ENCODE measurements around the gene IFRD1.
A peak's percentile ranks its signal among the peaks of the same experiment; 100 is the strongest.

Gene IFRD1, protein sequence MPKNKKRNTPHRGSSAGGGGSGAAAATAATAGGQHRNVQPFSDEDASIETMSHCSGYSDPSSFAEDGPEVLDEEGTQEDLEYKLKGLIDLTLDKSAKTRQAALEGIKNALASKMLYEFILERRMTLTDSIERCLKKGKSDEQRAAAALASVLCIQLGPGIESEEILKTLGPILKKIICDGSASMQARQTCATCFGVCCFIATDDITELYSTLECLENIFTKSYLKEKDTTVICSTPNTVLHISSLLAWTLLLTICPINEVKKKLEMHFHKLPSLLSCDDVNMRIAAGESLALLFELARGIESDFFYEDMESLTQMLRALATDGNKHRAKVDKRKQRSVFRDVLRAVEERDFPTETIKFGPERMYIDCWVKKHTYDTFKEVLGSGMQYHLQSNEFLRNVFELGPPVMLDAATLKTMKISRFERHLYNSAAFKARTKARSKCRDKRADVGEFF

DNA sequence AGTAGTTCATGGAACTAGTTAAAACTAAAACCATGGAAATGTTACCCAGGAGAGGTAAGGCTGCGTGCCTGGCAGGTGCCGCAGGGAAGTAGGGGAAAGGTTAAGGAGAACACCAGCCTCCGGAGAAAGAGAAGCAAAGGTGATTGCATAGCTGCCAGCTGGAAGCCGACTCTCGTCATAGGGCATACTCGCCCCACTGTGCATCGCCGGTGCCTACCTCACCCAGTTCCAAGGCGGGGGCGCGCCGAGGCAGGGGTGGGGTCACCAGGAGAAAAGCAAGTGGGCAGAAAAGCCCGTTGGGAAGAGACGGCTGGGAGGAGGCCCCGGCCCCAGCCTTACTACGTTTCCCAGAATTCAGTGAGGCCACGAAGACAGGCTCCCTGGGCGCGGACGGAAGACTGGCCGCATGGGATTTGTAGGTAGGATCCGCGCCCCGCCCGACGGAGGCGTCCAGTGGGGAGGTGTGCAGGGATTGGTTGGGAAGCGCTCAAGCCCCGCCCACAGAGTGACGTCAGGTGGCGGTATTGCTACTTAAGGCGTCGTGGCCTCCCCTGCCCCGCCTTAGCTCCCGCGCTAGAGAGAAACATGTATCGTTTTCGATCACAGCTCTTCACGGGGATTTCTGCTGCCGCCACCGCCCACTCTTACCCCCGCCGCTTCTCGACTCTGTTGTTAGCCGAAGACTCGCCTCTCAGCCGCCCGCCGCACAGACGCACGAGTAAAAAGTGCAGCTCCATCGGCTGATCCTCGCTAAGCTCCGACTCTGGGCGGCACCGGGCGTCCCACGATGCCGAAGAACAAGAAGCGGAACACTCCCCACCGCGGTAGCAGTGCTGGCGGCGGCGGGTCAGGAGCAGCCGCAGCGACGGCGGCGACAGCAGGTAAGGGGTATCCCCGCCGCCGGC, at the start of gene IFRD1:
Gene IFRD1 (plus strand): TSS at position 559 of the 905 bp plus-strand sequence. CDS start 229 bp downstream, at position 788.
- DNase-seq = peak; percentile 98 to 99

DNA sequence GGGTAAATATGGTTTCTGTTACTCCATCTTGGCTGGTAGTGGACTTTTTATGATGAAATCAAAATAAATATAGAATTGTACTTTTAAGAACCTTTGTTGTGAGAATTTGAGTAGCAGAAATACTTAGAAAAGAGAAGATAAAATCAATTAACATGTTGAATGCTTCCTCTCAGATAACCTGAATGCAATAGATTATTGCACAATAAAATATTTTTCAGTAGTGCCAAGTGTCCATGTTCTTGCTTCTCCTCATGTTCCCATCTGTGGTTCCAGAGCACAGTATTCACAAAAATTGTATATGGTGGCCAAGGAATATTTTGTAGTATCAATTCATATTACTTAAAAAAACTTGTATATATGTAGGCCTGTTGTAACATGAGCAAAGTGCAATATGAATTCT, 45.9 kb upstream of the IFRD1 start:
- no peak for DNase-seq

DNA sequence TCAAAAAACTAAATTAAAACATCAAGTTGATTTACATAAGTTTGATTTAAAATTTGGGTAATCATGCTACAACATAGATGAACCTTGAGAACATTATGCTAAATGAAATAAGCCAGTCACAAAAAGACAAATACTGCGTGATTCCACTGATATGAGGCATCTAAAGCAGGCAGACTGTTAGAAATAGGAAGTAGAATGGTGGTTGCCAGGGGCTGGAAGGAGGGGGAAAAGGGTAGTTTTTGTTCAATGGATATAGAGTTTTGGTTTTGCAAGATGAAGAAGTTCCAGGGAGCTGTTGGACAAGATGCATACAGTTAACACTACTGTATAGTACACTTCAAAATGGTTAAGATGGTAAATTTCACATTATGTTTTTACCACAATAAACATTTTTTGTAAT, 45.0 kb upstream of the IFRD1 start:
- DNase-seq = no peak

DNA sequence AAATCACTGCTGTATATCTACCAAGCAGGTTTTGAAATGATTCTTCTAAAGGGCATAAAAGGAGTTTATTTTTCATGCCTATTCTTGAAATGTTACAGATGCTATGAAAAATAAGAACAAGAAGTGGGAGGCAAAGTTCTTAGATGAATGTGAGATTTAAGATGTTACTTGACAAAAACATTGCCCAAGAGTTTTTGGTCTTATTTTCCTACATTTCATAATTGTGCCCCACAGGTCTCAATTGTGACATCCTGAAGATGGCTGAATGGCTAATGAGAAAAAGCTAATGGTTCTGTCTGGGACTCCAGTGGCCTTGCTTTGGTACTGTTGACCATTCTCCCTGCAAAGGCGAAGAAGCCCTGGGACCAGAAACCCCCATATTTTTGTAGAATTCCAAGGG, 43.0 kb upstream of the IFRD1 start:
- DNase-seq = no peak

DNA sequence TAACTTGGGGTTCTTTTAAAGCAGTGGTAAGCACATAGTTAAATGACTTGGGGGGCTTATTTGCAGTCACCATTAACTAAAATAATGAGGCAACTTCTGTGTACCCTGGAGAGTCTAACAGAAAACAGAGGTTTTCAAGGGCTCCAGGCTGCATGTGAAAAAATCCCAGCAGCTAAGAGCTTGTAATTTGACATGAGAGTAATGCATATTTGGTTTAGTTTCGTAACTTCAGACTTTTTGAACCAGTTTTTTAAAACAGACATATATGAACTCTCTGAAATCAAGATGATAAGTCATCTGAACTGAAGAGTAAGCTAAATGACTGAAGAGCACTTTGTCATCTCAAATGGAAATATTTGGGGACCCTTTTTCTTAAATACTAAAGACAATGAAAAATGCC, 40.2 kb upstream of the IFRD1 start:
- DNase-seq = no peak

DNA sequence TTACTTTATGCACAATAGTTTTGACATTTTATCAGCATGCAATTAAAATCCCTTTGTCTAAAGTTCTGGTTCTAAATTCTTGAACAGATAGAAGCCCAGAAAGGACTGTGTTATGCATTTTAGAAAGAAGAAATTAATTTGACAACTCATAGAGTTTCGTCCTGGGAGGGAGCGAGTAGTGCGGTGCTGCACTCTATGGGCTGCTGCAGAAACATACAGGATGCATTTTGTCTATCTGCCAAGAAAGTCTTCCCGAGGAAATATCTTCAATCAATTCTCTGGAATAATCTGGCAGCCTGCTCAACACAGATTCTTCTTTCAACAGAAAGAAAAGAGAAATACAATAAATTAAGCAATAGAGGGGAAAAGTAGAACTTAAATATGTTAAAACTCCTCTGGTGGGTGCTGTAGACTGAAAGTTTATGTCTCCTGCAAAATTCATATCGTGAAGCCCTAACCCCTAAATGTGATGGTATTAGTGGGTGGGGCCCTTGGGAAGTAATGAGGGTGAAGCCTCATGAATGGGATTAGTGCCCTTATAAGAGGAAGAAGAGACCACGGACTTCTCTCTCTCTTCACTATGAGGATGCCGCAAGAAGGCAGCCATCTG, 39.0 kb upstream of the IFRD1 start:
- DNase-seq = no peak

DNA sequence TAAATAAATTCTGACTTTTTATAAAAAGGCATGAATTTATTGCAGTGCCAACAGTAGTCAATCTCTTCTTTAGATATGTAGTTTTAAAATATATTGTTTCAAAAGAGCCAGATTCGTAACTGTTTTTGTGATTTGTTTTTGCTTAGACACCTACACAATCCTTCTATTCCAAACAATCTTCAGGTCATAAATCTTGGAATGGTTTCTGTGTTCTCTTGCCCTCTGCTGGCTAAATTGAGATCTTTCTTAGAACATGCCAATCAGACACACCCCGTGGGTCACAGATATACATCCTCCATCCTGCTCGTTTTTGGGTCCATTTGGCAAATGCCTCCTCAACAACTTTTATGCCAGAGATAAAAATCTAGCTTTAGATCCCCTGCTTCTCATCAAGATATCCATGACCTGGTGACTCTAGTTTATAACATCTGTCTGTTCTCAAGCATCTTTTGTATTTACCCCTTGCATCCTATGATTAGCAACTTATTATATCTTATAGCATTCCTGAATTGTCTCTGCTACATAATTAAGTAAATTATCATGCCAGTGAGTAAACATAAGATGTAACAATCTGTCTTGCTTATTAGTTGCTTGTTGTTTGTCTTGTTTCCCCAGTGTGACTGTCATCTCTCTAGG, 35.3 kb upstream of the IFRD1 start:
- DNase-seq = no peak

DNA sequence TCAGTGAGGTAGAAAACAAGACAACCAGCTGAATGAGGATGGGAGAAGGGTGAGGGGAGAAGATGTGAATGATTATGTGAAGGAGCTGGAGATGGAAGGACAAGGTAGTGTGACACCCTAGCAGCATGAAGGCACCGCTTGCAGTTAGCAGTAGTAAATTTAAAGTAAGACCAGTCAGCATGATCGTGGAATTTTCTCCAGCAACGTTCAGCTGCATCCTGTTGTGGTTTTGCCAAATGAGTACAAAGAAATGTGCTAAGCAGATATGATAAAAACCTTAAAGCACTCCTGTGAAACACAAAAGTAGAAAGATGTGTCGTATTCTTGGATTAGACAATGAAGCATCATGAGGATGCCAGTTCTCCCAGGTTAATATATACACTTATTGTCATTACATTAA, 34.1 kb upstream of the IFRD1 start:
- DNase-seq = no peak

DNA sequence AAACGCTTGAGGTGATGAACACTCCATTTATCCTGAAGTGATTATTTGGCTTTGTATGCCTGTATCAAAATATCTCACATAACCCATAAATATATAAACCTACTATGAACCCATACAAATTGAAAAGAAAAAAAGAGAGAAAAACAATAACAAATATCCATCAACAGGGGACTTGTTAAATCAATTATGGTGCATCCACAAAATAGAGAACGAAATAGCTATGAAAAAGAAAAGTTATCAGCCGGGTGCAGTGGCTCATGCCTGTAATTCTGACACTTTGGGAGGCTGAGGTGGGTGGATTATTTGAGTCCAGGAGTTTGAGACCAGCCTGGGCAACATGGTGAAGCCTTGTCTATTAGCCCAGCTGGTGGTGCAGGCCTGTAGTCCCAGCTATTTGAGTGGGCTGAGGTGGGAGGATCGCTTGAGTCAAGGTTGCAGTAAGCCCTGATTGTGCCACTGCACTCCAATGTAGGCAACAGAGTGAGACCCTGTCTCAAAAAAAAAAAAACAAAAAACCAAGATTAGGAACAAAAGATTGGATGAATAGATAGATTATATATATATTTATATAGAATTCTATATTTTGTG, 30.6 kb upstream of the IFRD1 start:
- no peak for DNase-seq

DNA sequence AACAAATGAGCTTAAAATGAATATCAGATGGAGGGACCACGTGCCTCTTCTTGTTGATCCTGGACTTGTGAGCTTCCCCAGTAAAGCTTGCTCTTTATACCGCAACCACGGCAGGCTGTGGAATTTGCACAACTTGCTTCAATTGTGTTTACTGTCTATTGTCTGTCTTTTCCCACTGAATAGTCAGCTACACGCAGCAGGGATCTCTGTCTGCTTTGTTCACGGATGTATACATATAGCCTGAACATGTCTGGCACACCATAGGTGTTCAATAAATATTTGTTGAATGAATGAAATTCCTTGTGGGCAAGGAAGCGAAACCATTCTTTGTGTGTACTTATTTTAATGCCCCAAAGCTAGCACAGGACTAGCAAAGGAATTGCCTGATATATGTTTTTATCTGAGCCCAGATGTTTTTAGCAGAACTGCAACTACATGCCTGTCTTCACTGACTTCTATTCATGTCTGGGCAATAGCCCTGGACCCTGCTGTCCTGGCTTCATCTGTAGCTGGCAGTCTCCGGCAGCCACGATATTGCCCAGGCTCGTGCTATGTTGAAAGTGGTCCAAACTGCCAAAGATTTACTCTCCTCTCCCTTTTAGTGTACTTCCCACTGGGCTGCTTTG, 29.9 kb upstream of the IFRD1 start:
- no peak for DNase-seq

DNA sequence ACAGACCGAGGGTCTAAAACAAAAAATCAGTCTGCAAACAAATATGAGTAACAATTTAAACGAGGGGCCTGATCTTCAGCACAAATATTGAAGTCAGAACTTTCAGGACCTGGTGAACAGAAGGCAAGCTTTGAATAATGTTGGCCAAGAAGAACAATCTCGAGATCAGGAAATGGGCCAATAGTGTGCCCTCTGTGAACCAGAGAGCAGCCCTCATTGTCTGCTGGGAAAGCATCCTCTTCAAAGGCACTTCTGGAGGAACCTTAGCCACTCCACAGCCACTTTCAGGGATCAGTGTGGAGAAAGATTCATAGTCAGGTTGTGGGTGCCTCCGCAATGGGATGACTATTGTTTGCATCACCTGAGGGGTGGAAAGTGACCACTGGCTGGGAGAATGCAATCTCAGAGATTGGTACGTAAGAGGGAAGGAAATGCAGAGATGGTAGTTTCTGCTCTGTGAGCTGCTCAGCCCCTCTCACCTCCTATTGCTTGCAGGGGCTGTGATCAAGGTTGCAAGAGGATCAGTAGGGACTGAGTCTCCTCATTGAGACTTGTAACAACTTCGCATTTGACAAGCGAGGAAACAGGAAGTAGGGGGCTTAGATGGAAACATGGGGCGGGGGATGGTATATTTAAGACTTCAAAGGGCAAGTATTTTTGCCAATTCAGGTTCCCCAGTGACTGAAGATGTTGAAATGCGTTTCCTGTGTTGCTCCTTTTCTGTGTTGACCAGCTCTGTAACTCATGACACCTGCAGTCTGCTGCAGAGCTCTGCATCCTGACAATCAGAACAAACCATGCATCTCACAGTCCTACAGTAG, 28.4 kb upstream of the IFRD1 start:
- DNase-seq = no peak

DNA sequence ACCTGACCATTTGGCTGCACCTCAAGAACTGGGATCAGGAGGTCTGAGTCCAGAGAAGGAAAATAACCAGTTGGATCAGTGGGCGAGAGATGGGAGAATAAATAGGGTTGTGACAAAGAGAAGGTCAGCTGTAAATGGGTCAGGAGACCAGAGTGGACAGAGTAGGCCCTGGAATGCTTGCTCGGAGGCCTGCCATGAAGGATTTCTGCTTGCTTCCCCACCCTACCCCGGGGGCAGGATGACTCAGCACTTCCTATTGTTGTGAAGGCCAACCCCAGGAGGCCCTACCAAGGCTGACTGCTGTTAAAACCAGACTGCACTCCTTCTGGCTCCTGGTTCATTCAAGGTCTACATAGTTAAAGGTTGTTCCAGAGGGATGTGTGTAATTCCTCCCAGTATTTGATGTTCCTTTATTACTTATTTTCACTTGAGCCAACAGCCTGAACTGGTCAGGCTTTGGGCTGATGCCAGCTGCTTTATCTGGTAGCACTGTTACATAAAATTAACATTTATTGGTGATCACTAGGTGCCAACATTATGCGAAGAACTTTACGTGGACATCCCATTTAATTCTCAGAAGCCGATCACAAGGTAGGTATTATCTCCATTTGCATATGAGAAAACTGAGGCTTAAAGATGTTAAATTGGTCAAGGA, 27.3 kb upstream of the IFRD1 start:
- DNase-seq = peak in 1 of 2 experiments; percentile 7

DNA sequence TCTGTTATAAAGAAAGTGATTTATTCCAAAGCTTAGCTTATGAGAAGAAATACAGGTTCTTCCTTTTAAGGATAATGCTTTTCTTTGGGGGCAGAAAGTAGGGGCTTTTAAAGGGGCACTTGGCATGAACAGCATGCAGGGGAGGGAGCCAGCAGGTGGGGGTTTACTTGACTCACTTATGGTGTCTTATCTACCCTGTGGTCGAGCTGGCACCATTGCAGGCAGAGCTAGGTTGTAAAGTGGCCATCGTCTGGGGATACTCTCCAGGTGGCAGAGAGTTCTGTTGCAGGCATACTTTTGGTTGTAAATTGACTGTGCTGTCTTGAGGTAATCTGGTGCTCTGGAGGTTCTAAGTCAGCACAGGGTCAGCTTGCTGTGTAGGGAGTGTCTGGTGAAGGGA, 26.3 kb upstream of the IFRD1 start:
- no peak for DNase-seq

DNA sequence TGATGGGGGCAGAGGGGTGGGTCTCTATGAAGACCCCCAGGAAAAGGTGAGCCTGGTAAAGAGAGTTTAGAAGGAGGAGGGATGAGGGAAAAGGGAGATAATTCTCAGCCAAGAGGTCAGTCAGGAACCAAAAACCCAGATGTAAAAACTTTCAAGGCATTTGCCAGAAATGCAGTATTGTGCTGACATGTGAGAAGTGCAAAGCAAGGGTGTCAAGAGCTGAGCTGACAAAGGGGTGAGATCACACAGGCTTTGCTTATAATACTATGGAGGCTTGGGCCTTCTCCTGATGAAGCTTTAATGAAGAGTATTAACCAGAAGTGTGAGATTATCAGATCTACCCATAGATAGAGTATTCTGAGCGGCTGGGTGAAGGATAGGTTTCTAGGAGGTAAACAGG, 22.3 kb upstream of the IFRD1 start:
- no peak for DNase-seq

DNA sequence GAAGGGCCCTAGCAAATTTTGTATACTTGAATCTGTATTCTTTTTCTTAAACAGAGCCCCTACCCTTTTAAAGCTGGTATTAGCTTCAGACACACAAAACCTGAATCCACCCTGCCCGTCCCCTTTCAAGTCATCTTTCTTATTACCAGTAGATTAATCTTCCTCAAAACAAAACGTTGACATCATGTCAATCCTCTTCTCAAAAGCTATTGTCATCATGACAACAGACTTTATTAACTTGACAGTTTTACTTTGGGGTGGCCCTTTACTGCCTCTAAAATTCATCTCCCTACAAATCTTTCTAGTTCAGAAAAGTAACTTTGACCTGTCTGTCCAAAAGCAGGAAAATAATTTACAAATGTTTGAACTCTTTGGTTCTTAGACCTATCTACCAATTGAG, 21.5 kb upstream of the IFRD1 start:
- DNase-seq = no peak

DNA sequence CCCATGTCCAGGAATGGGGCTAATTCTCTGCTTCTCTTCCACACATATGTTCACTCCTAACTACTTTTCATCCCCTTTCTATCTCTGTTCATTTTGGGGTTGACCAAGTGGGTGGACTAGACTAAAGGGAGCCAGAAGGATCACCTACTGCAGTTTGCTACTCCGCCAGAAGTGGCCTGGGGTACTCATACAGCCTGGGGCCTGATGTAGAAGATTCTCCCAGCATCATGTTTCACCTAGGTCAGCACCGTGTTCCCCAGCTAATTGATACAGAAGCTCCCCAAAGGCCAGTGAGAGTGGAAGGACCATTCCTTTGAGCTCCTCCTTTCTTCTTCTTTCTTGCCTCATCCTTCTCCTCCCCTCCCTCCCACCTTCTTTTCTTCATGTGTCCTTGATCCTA, 19.6 kb upstream of the IFRD1 start:
- no peak for DNase-seq

DNA sequence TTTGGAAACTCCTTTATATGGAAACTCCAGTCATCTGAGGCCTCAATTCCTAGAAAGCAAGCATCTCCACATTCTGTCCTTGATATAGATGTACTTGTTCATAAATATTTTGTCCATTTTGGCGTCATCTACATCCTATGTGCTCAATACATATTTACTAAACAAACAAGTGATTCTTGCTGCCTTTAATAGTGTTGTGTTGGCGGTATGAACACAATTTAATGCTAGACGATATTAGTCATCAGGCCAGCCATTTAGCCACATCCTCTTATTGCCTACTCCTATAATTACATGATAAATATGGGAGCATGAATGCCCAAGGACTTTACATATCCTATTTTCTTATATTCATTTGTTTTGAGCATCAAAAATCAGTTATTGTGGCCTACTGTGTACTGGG, 18.5 kb upstream of the IFRD1 start:
- DNase-seq = no peak

DNA sequence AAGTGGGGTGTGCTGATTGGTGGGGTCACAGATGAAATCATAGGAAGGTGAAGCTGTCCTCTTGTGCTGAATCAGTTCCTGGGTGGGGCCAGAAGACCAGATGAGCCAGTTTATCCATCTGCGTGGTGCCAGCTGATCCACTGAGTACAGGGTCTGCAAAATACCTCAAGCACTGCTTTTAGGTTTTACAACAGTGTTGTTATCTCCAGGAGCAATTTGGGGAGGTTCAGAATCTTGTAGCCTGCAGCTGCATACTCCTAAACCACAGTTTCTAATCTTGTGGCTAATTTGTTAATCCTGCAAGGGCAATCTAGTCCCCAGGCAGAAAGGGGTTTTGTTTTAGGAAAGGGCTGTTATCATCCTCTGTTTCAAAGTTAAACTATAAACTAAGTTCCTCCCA, 17.0 kb upstream of the IFRD1 start:
- DNase-seq = no peak

DNA sequence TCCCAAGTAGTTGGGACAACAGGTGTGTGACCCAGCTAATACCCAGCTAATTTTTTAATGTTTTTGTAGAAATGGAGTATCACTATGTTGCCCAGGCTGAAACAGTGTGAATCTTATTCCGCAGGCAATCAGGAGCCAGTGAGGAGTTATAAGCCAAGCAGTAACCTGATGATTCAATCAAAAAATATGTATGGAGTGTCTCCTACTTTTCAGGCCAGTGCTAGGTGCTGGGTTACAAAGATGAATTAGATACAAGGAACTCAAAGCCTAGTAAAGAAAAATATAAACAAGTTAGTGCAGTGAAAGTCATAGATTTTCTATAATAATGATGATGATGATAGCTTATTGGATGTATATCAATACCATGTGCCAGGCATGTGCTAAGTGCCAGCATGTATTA, 13.2 kb upstream of the IFRD1 start:
- no peak for DNase-seq

DNA sequence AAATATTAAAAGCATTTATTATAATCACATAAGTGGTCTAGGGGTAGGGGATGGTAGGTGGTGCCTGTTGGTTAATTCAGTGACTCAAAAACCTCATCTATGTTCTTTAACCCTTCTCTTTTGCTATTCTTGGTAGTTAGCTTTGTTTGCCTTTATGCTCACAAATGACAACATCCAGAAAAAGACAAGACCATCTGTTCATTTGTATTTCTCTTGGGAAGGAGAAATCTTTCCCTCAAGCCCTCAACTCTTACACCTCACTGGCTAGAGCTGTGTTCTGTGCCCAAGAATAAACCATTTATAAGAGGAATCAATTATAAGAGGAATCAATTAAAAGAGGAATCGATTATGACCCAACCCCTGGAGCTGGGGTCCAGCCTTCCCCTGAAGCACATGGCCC, 10.8 kb upstream of the IFRD1 start:
- no peak for DNase-seq

DNA sequence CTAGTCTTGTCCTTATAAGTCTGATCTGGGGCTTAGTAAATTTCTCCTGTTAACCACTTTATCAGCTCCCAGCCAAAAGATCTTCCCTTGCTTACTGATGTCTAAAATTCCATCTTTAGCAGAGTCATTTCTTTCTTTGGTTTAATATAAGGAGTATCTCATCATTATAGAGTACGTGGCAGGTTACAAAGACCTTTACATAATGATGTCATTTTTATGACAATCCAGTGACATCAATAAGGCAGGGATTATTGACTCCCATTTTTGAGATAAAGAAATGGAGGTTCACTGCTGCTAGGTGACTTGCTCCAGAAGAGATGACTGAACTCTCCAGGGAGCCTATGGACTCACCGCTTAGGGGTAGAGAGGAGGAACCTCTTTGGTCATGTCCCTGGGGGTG, 8.1 kb upstream of the IFRD1 start:
- no peak for DNase-seq
